OCI-LY3 (cell line): ENCODE measurements around the gene RPUSD1.

Experiments
- H2AFZ ChIP-seq: fragments of 200-600, 300-600 bp; shearing (Covaris generic); 2 replicates; pipeline ENCODE4 v1.6.0; 2014; ENCODE audit warnings: antibody characterized with exemption, low read depth, low read length
- H3K27ac ChIP-seq: fragments of 200-600, 300-600 bp; sonication (generic); 2 replicates; pipeline ENCODE4 v1.5.1; 2014; ENCODE audit warnings: mild to moderate bottlenecking, low read length, moderate library complexity, mixed read lengths
- H3K27me3 ChIP-seq: fragments of 200-600, 300-600 bp; sonication (generic); 2 replicates; pipeline ENCODE4 v1.6.1; 2014; ENCODE audit warnings: low read depth, low read length, mixed read lengths
- H3K36me3 ChIP-seq: fragments of 200-600, 300-600 bp; sonication (generic); replicated peaks from 2 replicates; pipeline ENCODE3; 2014; ENCODE audit warnings: low read depth, low read length, mixed read lengths
- H3K4me1 ChIP-seq: fragments of 300-600, 200-600 bp; sonication (generic); 2 replicates; pipeline ENCODE4 v1.6.1; 2014; ENCODE audit warnings: low read length, mixed read lengths
- H3K4me2 ChIP-seq: fragments of 200-600, 300-600 bp; sonication (generic); 2 replicates; pipeline ENCODE4 v1.6.1; 2014; ENCODE audit warnings: low read length, mixed read lengths
- H3K4me3 ChIP-seq: fragments of 300-600, 200-600 bp; sonication (generic); 2 replicates; pipeline ENCODE4 v1.5.1; 2014; ENCODE audit warnings: antibody characterized with exemption, mild to moderate bottlenecking, low read length, moderate library complexity
- H3K79me2 ChIP-seq: fragments of 300-600, 200-600 bp; shearing (Covaris generic); 2 replicates; pipeline ENCODE4 v1.6.1; 2014; ENCODE audit warnings: mild to moderate bottlenecking, low read length, mixed read lengths
- H3K9ac ChIP-seq: fragments of 300-600, 200-600 bp; shearing (Covaris generic); 2 replicates; pipeline ENCODE4 v1.6.0; 2014; ENCODE audit warnings: mild to moderate bottlenecking, low read length, moderate library complexity
- H3K9me3 ChIP-seq: fragments of 200-600, 300-600 bp; shearing (Covaris generic); 2 replicates; pipeline ENCODE4 v1.6.1; 2014; ENCODE audit warnings: low read length, mixed read lengths; ENCODE audit not compliant: insufficient read depth
- H4K20me1 ChIP-seq: fragments of 200-600, 300-600 bp; sonication (generic); 2 replicates; pipeline ENCODE4 v1.6.1; 2016; ENCODE audit warnings: low read length, mixed read lengths; ENCODE audit not compliant: insufficient read depth
- EZH2phosphoT487 ChIP-seq: fragments of 200-600 bp; shearing (Covaris generic); IDR thresholded peaks from 2 replicates; pipeline ENCODE4 v1.6.1; 2018; ENCODE audit warnings: antibody characterized with exemption, mixed run types, low read depth
- TF ChIP-seq, protein P1 (sequence below): fragments of 200-600, 300-600 bp; sonication (generic); IDR thresholded peaks from 2 replicates; pipeline ENCODE4 v1.5.1; 2014; ENCODE audit warnings: antibody characterized with exemption, low read length, low read depth

RPUSD1 gene

DNA sequence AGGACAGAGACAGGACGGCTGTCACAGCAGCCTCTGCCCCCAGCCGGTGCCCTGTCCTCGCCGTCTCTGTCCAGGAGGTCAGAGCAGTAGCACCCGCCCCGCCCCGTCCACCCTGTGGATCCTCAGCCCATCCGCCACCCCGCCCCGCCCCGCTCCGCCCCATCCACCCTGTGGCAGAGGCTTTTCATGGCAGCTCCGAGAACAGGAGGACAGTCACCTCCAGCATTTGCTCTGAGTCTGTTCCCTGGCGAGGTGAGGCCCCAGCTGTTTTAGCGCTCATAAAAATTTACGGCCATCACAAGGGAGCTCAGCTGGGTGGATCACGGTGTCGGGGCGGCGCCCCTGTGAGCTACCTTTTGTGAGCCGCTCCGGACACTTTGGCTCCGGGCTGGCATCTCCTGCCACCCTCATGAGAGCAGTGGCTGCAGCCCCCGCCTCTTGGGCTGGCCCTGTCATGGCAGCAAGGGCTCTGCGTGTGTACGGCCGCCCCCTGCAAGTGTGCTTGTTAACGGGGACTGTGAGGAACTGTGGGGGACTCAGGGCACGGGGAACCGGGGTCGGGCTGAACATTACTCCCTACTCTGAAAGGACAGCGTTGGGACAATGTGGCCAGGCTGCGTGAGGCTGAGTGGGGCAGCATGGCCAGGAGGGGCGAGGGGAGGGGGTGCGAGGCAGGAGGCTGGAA lies 44.6 kb upstream of the RPUSD1 start:
- no peaks in the 10 kb centered on the region for H3K27me3 ChIP-seq
- H4K20me1 ChIP-seq, result no peaks in the 10 kb centered on the region
- no peak overlapping the region for H3K27ac ChIP-seq
- H3K4me2 ChIP-seq, result no peak overlapping the region
- H3K79me2 ChIP-seq, result no peaks in the 10 kb centered on the region
- TF ChIP-seq, protein P1, sequence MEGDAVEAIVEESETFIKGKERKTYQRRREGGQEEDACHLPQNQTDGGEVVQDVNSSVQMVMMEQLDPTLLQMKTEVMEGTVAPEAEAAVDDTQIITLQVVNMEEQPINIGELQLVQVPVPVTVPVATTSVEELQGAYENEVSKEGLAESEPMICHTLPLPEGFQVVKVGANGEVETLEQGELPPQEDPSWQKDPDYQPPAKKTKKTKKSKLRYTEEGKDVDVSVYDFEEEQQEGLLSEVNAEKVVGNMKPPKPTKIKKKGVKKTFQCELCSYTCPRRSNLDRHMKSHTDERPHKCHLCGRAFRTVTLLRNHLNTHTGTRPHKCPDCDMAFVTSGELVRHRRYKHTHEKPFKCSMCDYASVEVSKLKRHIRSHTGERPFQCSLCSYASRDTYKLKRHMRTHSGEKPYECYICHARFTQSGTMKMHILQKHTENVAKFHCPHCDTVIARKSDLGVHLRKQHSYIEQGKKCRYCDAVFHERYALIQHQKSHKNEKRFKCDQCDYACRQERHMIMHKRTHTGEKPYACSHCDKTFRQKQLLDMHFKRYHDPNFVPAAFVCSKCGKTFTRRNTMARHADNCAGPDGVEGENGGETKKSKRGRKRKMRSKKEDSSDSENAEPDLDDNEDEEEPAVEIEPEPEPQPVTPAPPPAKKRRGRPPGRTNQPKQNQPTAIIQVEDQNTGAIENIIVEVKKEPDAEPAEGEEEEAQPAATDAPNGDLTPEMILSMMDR, result no peak
- TF ChIP-seq EZH2phosphoT487, result no peak
- H3K4me3 ChIP-seq, result no peak overlapping the region
- no peak overlapping the region for H3K9ac ChIP-seq
- no peaks in the 10 kb centered on the region for H3K36me3 ChIP-seq
- no peaks in the 10 kb centered on the region for H3K4me1 ChIP-seq
- no peak overlapping the region for H2AFZ ChIP-seq
- H3K9me3 ChIP-seq, result no peaks in the 10 kb centered on the region

DNA sequence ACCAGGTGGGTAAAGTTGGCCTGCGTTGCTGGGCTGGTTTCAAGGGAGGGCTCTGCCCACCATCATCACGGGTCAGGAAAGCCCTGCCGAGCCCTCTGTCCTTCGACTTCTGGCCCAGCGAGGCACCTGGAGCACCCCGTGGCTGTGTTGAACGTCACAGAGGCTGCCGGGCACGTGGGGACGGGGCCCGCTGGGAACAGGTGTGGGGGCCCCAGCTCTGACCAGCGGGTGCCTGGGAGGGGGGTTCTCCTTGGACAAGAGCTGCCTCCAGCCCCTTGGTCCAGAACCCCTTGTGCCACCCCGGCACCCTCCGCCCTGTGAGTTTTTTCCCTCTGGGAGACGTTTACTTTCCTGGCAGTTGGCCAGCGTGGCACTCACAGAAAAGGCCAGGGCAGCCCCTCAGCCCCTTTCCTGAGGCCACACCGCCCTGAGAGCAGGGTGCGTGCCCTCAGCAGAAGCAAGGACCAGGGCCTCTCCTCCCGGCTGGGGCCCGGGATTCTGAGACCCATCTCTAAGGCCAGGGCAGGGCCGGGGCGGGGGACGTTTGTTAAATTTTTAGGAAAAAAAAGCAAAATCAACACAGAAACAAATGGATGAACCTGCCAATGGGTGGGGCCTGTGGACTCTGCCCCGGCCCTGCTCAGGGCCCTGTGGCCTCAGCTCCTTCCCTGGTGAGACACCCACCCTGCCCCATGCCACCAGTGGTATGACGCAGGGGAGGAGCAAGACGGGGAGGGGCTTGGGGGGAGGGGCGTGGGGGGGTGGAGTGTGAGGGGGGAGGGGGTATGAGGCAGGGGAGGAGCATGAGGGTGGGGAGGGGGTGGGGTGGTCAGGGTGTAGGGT lies 43.6 kb upstream of the RPUSD1 start:
- Histone ChIP-seq H4K20me1 (no peaks in the 10 kb centered on the region), H3K27ac (no peak overlapping the region), H3K4me1 (no peaks in the 10 kb centered on the region), H3K36me3 (no peaks in the 10 kb centered on the region), H2AFZ (no peak overlapping the region), H3K79me2 (no peaks in the 10 kb centered on the region), H3K9ac (no peak overlapping the region), H3K4me3 (no peak overlapping the region), H3K27me3 (no peaks in the 10 kb centered on the region), H3K4me2 (no peak overlapping the region), H3K9me3 (no peaks in the 10 kb centered on the region)
- TF ChIP-seq, protein P1, result no peak
- TF ChIP-seq EZH2phosphoT487, result no peak

DNA sequence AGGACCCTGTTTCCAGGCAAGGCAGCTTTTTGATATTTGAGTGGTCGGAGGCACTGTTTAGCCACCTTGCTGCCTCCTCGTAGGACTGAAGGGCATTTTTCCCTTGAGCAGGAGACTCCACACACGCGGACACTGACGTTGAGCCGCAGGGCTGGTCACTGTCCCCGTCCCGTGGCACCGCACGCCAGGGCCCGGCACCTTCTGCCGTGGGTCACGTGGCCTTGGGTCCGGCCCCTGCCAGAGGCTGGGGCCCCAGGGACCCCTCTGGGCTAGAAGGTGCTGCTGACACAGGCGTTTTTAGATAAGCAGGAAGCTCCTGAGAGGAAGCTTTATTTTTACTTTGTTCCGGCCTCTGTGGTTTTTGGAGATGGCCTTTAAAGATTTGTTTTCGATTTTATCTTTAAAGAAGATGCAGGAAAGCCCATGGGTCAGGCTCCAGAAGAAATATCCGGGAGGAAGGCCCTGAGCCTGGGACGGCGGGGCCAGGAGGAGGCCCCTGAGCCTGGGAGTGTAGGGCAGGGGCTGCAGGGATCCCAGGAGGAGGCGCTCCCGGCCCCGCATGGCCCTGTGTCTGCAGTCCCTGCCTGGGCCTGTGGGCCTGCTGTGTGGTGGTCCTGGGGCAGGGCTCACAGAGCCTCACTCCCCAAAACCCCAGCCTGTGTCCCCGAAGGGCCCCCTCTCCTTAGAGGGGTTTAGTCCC lies 42.8 kb upstream of the RPUSD1 start:
- TF ChIP-seq EZH2phosphoT487, result no peak
- TF ChIP-seq, protein P1, result no peak
- no peak overlapping the region for H3K27ac ChIP-seq
- H3K27me3 ChIP-seq, result no peaks in the 10 kb centered on the region
- no peak overlapping the region for H3K4me3 ChIP-seq
- no peaks in the 10 kb centered on the region for H3K36me3 ChIP-seq
- no peaks in the 10 kb centered on the region for H3K79me2 ChIP-seq
- H2AFZ ChIP-seq, result no peak overlapping the region
- no peaks in the 10 kb centered on the region for H3K9me3 ChIP-seq
- H4K20me1 ChIP-seq, result no peaks in the 10 kb centered on the region
- no peak overlapping the region for H3K4me2 ChIP-seq
- no peak overlapping the region for H3K9ac ChIP-seq
- no peaks in the 10 kb centered on the region for H3K4me1 ChIP-seq
